HepG2 (cell line): Measurements from ENCODE around the gene TASOR2. TPM values are rescaled to one million over a fixed set of nuclear protein-coding genes. Genes with fewer than 3 reads are reported as not detected.

Experiments
- ATAC-seq: fragments of 200-7000 bp; cut with Tn5 transposase; 3 replicates; pipeline ENCODE4 v1.9.1; 2020; ENCODE audit warnings: mild to moderate bottlenecking, moderate library complexity
- BruUV-seq: library from RNA; stranded (reverse); fragments of 400-500 nt; replicated peaks from 2 replicates; lab custom pipeline; 2021; lab: Mats Ljungman, UMichigan
- CTCF ChIA-PET: fragments of 300-600 bp; formaldehyde crosslinking; extraction: SDS; loops from one replicate; lab custom pipeline; 2021; ENCODE audit warnings: low total read pairs, inconsistent platforms, low intra/inter-chr PET ratio; lab: Yijun Ruan, JAX
- POLR2A ChIA-PET: fragments of 350-600 bp; sonication (Branson Sonifier 250); formaldehyde crosslinking; loops from one replicate; lab custom pipeline; 2020; ENCODE audit warnings: antibody characterized with exemption, inconsistent platforms; lab: Yijun Ruan, JAX
- DNase-seq: peaks from one replicate; pipeline ENCODE4 v3.0.0-alpha.2; 2015; ENCODE audit warnings: low spot score
- FAIRE-seq: peaks from 3 replicates; lab custom pipeline; 2011; peaks lifted over from hg19 to GRCh38; lab: Jason Lieb, UNC
- H2AFZ ChIP-seq: one replicate; pipeline ENCODE4 v1.6.1; 2011; ENCODE audit warnings: low read length, inconsistent platforms
- H3K27ac ChIP-seq: fragments of 300-600 bp; 3 replicates; pipeline ENCODE4 v1.8.0; 2011; ENCODE audit warnings: mixed run types, mild to moderate bottlenecking, mixed read lengths, low read length, inconsistent platforms; ENCODE audit not compliant: insufficient read depth; ENCODE audit errors: extremely low read length
- H3K27me3 ChIP-seq, 2 experiments: fragments of 200-600 bp in 1 of 2; 2 replicates in 1 of 2; 3 replicates in 1 of 2; pipeline versions ENCODE4 v1.6.0 to v1.8.0; 2011; ENCODE audit warnings: low read length in 2 of 2, mild to moderate bottlenecking in 2 of 2, moderate library complexity in 2 of 2, inconsistent platforms in 1 of 2; ENCODE audit not compliant: insufficient read depth in 2 of 2, control insufficient read depth in 1 of 2
- H3K36me3 ChIP-seq, 2 experiments: fragments of 200-600 bp in 1 of 2; replicated peaks in 1 of 2; 2 replicates in 1 of 2; 3 replicates in 1 of 2; pipeline versions ENCODE4 v1.5.1 to v1.8.0; 2011; ENCODE audit warnings: low read length in 2 of 2, inconsistent platforms in 1 of 2; ENCODE audit not compliant: insufficient read depth in 2 of 2, control insufficient read depth in 1 of 2
- H3K4me1 ChIP-seq: 2 replicates; pipeline ENCODE4 v1.5.1; 2012; ENCODE audit warnings: low read length, inconsistent platforms; ENCODE audit not compliant: insufficient read depth
- H3K4me2 ChIP-seq: 2 replicates; pipeline ENCODE4 v1.6.0; 2011; ENCODE audit warnings: low read depth, low read length, inconsistent platforms
- H3K4me3 ChIP-seq, 3 experiments: fragments of 200-600 bp in 1 of 3; sonication (generic), shearing (Covaris generic) in 1 of 3; replicated peaks in 1 of 3; 2 replicates each; pipeline ENCODE4 v1.5.1; 2011 to 2016; ENCODE audit warnings: low read length in 3 of 3, inconsistent platforms in 2 of 3, low read depth in 2 of 3, mild to moderate bottlenecking in 2 of 3, control low read depth in 1 of 3, mixed read lengths in 1 of 3; ENCODE audit not compliant: insufficient read depth in 1 of 3
- H3K79me2 ChIP-seq: one replicate; pipeline ENCODE4 v1.6.1; 2011; ENCODE audit warnings: low read length, inconsistent platforms; ENCODE audit not compliant: insufficient read depth
- H3K9ac ChIP-seq: 2 replicates; pipeline ENCODE4 v1.6.0; 2011; ENCODE audit warnings: mild to moderate bottlenecking, low read depth, low read length, inconsistent platforms; ENCODE audit not compliant: insufficient read depth
- H3K9me3 ChIP-seq: 2 replicates; pipeline ENCODE4 v1.5.1; 2012; ENCODE audit warnings: mild to moderate bottlenecking, low read length
- H4K20me1 ChIP-seq: 2 replicates; pipeline ENCODE4 v1.6.0; 2011; ENCODE audit warnings: inconsistent platforms, mild to moderate bottlenecking, low read length, moderate library complexity; ENCODE audit not compliant: insufficient read depth
- HMG20B ChIP-seq: conservative IDR thresholded peaks from 2 replicates; pipeline ENCODE4 v1.6.1; 2016; ENCODE audit warnings: missing genetic modification reagents, missing compliant biosample characterization
- ISX ChIP-seq: sonication (generic); formaldehyde crosslinking; conservative IDR thresholded peaks from 2 replicates; pipeline ENCODE4 v1.5.0; 2020; ENCODE audit warnings: missing genetic modification reagents
- POLR2AphosphoS5 ChIP-seq: IDR thresholded peaks from 2 replicates; pipeline ENCODE4 v1.6.1; 2012; ENCODE audit warnings: low read depth, low read length
- ZMYM4 ChIP-seq: sonication (generic); formaldehyde crosslinking; IDR thresholded peaks from 2 replicates; pipeline ENCODE4 v1.8.1; 2023; ENCODE audit warnings: mild to moderate bottlenecking, missing genetic modification reagents
- ZNF34 ChIP-seq: sonication (generic); formaldehyde crosslinking; IDR thresholded peaks from 2 replicates; pipeline ENCODE4 v1.4.0; 2020; ENCODE audit warnings: mild to moderate bottlenecking, missing genetic modification reagents, borderline replicate concordance
- ZNF772 ChIP-seq: sonication (generic); formaldehyde crosslinking; IDR thresholded peaks from 2 replicates; pipeline ENCODE4 v1.5.0; 2020; ENCODE audit warnings: mild to moderate bottlenecking, missing genetic modification reagents
- WGBS: methylation state at CpG from one replicate; pipeline ENCODE4 v1.1.6; 2017; ENCODE audit warnings: low lambda C conversion rate; 5-methylcytosine and 5-hydroxymethylcytosine counted together
- in situ Hi-C: cut with HindIII; loops from 2 replicates; pipeline ENCODE4 v1.10.0; 2017; ENCODE audit warnings: low pct_unique_long_range_greater_than_20kb; ENCODE audit not compliant: extremely low pct_ligation_motif_present
- intact Hi-C: fragments of 100-400 bp; cut with micrococcal nuclease; formaldehyde crosslinking; loops from one replicate; pipeline ENCODE4 v1.10.0; 2022; ENCODE audit not compliant: unreplicated experiment
- polyA plus RNA-seq, 8 experiments: library from polyadenylated mRNA; depleted of rRNA in 3 of 8; stranded (reverse) in 7 of 8; unstranded in 1 of 8; fragments of >200 nt; fragmentation: Illumina TruSeq in 4 of 8; extraction: Trizol in 4 of 8; gene quantifications; 2 replicates each; pipeline versions ENCODE4 v1.2.1 to v1.2.3, GENCODE V29; 2011 to 2016; ENCODE audit warnings: low read depth in 4 of 8, missing spikeins in 1 of 8, mixed read lengths in 1 of 8; ENCODE audit not compliant: insufficient read depth in 1 of 8
- total RNA-seq, 5 experiments: library from RNA; depleted of rRNA; stranded (reverse); fragments of >200 nt; fragmentation: Illumina TruSeq; extraction: Trizol; gene quantifications; 2 replicates each; pipeline ENCODE4 v1.2.3, GENCODE V29; 2016; ENCODE audit warnings: low read depth in 1 of 5

The TASOR2 gene
- total and polyA plus RNA-seq, 2 of the 13 experiments (the other 11 are each of a cell fraction or from before 2014, with no cell fraction given), result 24.2 to 55.3 TPM

DNA sequence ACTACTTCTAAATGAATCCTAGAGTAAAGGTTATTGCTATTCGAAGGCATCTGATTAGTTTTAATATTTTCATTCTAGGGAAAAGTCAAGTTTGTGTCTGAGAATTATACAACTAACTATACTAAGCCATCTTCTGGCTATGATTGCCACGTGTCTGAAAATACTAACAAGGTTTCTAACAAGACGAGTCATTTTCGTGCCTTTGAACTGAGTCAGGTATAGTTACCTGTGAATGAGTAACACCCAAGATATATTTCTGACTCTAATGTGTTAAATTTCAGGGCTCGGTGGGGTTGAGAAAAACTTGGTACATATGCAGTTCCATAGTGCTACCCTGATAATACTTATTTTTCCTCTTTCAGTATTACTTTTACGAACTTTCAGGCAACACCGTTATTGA lies 35.5 kb downstream of the TASOR2 start:
- H3K79me2 ChIP-seq, result peaks cover 26% of the 10 kb centered on the region
- H3K9ac ChIP-seq, result no peak overlapping the region
- no peak overlapping the region for H3K4me3 ChIP-seq
- TF ChIP-seq ISX (CRISPR knock-in tag) (no peak), ZNF772 (CRISPR knock-in tag) (no peak), ZMYM4 (CRISPR knock-in tag) (no peak), POLR2AphosphoS5 (no peak), ZNF34 (no peak)
- no peaks in the 10 kb centered on the region for H3K9me3 ChIP-seq
- no peaks in the 10 kb centered on the region for H4K20me1 ChIP-seq
- 98% methylated on average over 7 of the region's 7 CpGs for WGBS
- H3K4me1 ChIP-seq, result no peaks in the 10 kb centered on the region
- no peak for ATAC-seq
- intact Hi-C loops, result no loop called here
- BruUV-seq, result no TSS peak
- FAIRE-seq, result no peak
- no peak overlapping the region for H3K4me2 ChIP-seq
- no peak overlapping the region for H2AFZ ChIP-seq
- ChIA-PET POLR2A (no interaction called here), CTCF (no interaction called here)
- in situ Hi-C loops, result no loop called here
- no peak for DNase-seq
- H3K36me3 ChIP-seq, result peaks cover 2 to 32% of the 10 kb centered on the region in 2 experiments; a peak in 4 of 5 replicates
- no peak overlapping the region for H3K27ac ChIP-seq
- H3K27me3 ChIP-seq, result no peaks in the 10 kb centered on the region

DNA sequence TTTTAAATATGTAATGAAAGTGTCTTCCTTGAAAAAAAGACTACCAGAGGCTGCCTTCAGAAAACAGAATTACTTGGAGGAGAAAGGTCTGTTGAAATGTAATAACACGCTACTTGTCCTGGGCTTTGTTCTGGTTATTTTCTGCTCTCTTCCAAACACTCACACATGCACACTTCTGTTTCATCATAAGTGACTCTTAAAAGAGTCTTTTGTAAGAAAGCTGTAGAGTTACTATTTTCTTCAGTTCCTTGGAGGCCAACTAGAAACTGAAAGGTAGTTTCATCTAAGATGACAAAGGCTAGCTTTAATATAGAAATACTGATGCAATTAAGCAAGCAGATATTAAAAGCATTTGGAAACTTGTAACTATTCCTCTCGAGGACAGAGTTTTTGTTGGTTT lies 39.1 kb downstream of the TASOR2 start:
- H2AFZ ChIP-seq, result no peak overlapping the region
- no peaks in the 10 kb centered on the region for H3K9me3 ChIP-seq
- H3K79me2 ChIP-seq, result peaks cover 2% of the 10 kb centered on the region
- DNase-seq (no peak), ATAC-seq (no peak)
- H3K27ac ChIP-seq, result no peak overlapping the region
- no peak overlapping the region for H3K9ac ChIP-seq
- in situ Hi-C loops, result no loop called here
- intact Hi-C loops, result no loop called here
- 95% methylated on average over 2 of the region's 2 CpGs for WGBS
- no peaks in the 10 kb centered on the region for H3K27me3 ChIP-seq
- no peaks in the 10 kb centered on the region for H3K4me1 ChIP-seq
- CTCF ChIA-PET, result no interaction called here
- POLR2A ChIA-PET, result no interaction called here
- no peak for TF ChIP-seq HMG20B (CRISPR knock-in tag)
- TF ChIP-seq, all 625 proteins: peak for 0
- FAIRE-seq, result no peak
- Histone ChIP-seq H3K4me3 (no peak overlapping the region), H3K36me3 (peaks cover 2 to 50% of the 10 kb centered on the region in 2 experiments), H3K4me2 (no peak overlapping the region), H4K20me1 (no peaks in the 10 kb centered on the region)
- no TSS peak for BruUV-seq
